HEK293 (cell line): ENCODE results near the gene DCST1.

Source experiments
- CTCF ChIA-PET: fragments of 350-600 bp; formaldehyde crosslinking; extraction: SDS; loops from one replicate; lab custom pipeline; 2021; ENCODE audit warnings: antibody characterized with exemption; lab: Yijun Ruan, JAX
- POLR2A ChIA-PET: fragments of 300-600 bp; formaldehyde crosslinking; extraction: SDS; loops from one replicate; lab custom pipeline; 2020; ENCODE audit warnings: antibody characterized with exemption, inconsistent platforms; lab: Yijun Ruan, JAX
- H3K27ac ChIP-seq: fragments of 200-500 bp; sonication (Bioruptor generic); 2 replicates; pipeline ENCODE4 v1.5.1; 2014; ENCODE audit warnings: low read depth, low read length, control low read depth, inconsistent platforms; ENCODE audit errors: extremely low read depth
- H3K36me3 ChIP-seq, 2 experiments: fragments of 200-500 bp in 1 of 2; sonication (Bioruptor generic) in 1 of 2; 1 replicate in 1 of 2; 2 replicates in 1 of 2; pipeline ENCODE4 v1.5.1; 2014 to 2017; ENCODE audit warnings: inconsistent platforms in 2 of 2, low read length in 2 of 2; ENCODE audit not compliant: control insufficient read depth in 2 of 2, insufficient read depth in 1 of 2
- H3K4me1 ChIP-seq: fragments of 200-500 bp; sonication (Bioruptor generic); 2 replicates; pipeline ENCODE4 v1.5.1; 2014; ENCODE audit warnings: mild to moderate bottlenecking, low read length, inconsistent platforms; ENCODE audit not compliant: control insufficient read depth, insufficient read depth
- H3K4me3 ChIP-seq: 2 replicates; pipeline ENCODE4 v1.5.1; 2011; ENCODE audit warnings: low read depth, mild to moderate bottlenecking, control low read depth, low read length, moderate library complexity
- H3K9me3 ChIP-seq: fragments of 200-500 bp; sonication (Bioruptor generic); 2 replicates; pipeline ENCODE4 v1.5.1; 2014; ENCODE audit warnings: low read depth, low read length, inconsistent platforms; ENCODE audit not compliant: control insufficient read depth, insufficient read depth
- EGR2 ChIP-seq: fragments of 450-650 bp; formaldehyde crosslinking; IDR thresholded peaks from 2 replicates; pipeline ENCODE4 v1.5.1; 2016; ENCODE audit warnings: low read depth, missing biosample characterization, missing genetic modification characterization
- GLIS2 ChIP-seq: fragments of 450-650 bp; formaldehyde crosslinking; IDR thresholded peaks from 2 replicates; pipeline ENCODE4 v1.5.1; 2016; ENCODE audit warnings: missing biosample characterization, missing genetic modification characterization
- INSM2 ChIP-seq: fragments of 450-650 bp; formaldehyde crosslinking; IDR thresholded peaks from 2 replicates; pipeline ENCODE4 v1.5.1; 2016; ENCODE audit warnings: missing biosample characterization, missing genetic modification characterization
- KLF1 ChIP-seq: fragments of 450-650 bp; formaldehyde crosslinking; IDR thresholded peaks from 2 replicates; pipeline ENCODE4 v1.5.1; 2016; ENCODE audit warnings: missing biosample characterization, missing genetic modification characterization
- KLF16 ChIP-seq: fragments of 450-650 bp; formaldehyde crosslinking; IDR thresholded peaks from 2 replicates; pipeline ENCODE4 v1.5.1; 2017; ENCODE audit warnings: missing biosample characterization, missing genetic modification characterization
- KLF8 ChIP-seq: fragments of 450-650 bp; formaldehyde crosslinking; IDR thresholded peaks from 2 replicates; pipeline ENCODE4 v1.5.1; 2016; ENCODE audit warnings: missing biosample characterization, missing genetic modification characterization
- SCRT1 ChIP-seq: fragments of 450-650 bp; formaldehyde crosslinking; IDR thresholded peaks from 2 replicates; pipeline ENCODE4 v1.5.1; 2016; ENCODE audit warnings: missing biosample characterization, missing genetic modification characterization, borderline replicate concordance
- SP2 ChIP-seq: fragments of 450-650 bp; formaldehyde crosslinking; IDR thresholded peaks from 2 replicates; pipeline ENCODE4 v1.5.1; 2016; ENCODE audit warnings: missing biosample characterization, missing genetic modification characterization
- SP3 ChIP-seq: fragments of 450-650 bp; formaldehyde crosslinking; IDR thresholded peaks from 2 replicates; pipeline ENCODE4 v1.5.1; 2016; ENCODE audit warnings: missing biosample characterization, missing genetic modification characterization
- YY2 ChIP-seq: fragments of 450-650 bp; formaldehyde crosslinking; IDR thresholded peaks from 2 replicates; pipeline ENCODE4 v1.5.1; 2016; ENCODE audit warnings: missing biosample characterization, missing genetic modification characterization
- ZBTB26 ChIP-seq: fragments of 450-650 bp; formaldehyde crosslinking; optimal IDR thresholded peaks from 2 replicates; pipeline ENCODE3; 2016; ENCODE audit warnings: missing biosample characterization, mild to moderate bottlenecking, missing genetic modification characterization
- ZBTB48 ChIP-seq: fragments of 450-650 bp; formaldehyde crosslinking; IDR thresholded peaks from 2 replicates; pipeline ENCODE4 v1.5.1; 2016; ENCODE audit warnings: missing biosample characterization, missing genetic modification characterization
- ZBTB8A ChIP-seq: fragments of 450-650 bp; formaldehyde crosslinking; IDR thresholded peaks from 2 replicates; pipeline ENCODE4 v1.5.1; 2016; ENCODE audit warnings: missing biosample characterization, missing genetic modification characterization
- ZFHX2 ChIP-seq: fragments of 450-650 bp; formaldehyde crosslinking; conservative IDR thresholded peaks from 2 replicates; pipeline ENCODE4 v1.5.1; 2016; ENCODE audit warnings: missing biosample characterization, missing genetic modification characterization
- ZNF112 ChIP-seq: fragments of 450-650 bp; formaldehyde crosslinking; IDR thresholded peaks from 2 replicates; pipeline ENCODE4 v1.5.0; 2017; ENCODE audit warnings: missing biosample characterization, missing genetic modification characterization
- ZNF155 ChIP-seq: fragments of 450-650 bp; formaldehyde crosslinking; IDR thresholded peaks from 2 replicates; pipeline ENCODE4 v1.5.1; 2016; ENCODE audit warnings: missing biosample characterization, missing genetic modification characterization
- ZNF184 ChIP-seq: fragments of 450-650 bp; IDR thresholded peaks from 2 replicates; pipeline ENCODE4 v1.5.1; 2018; ENCODE audit warnings: missing biosample characterization, mild to moderate bottlenecking, missing genetic modification characterization
- ZNF223 ChIP-seq: fragments of 450-650 bp; formaldehyde crosslinking; IDR thresholded peaks from 2 replicates; pipeline ENCODE4 v1.5.1; 2016; ENCODE audit warnings: missing biosample characterization, missing genetic modification characterization
- ZNF24 ChIP-seq: fragments of 450-650 bp; formaldehyde crosslinking; IDR thresholded peaks from 2 replicates; pipeline ENCODE4 v1.5.1; 2016; ENCODE audit warnings: missing biosample characterization, missing genetic modification characterization
- ZNF335 ChIP-seq: fragments of 450-650 bp; formaldehyde crosslinking; conservative IDR thresholded peaks from 2 replicates; pipeline ENCODE4 v1.5.1; 2016; ENCODE audit warnings: missing biosample characterization, missing genetic modification characterization
- ZNF394 ChIP-seq: fragments of 450-650 bp; formaldehyde crosslinking; IDR thresholded peaks from 2 replicates; pipeline ENCODE4 v1.5.1; 2016; ENCODE audit warnings: missing biosample characterization, missing genetic modification characterization, mild to moderate bottlenecking, moderate library complexity, borderline replicate concordance
- ZNF423 ChIP-seq: fragments of 450-650 bp; formaldehyde crosslinking; IDR thresholded peaks from 2 replicates; pipeline ENCODE4 v1.5.1; 2016; ENCODE audit warnings: missing biosample characterization, missing genetic modification characterization
- ZNF488 ChIP-seq: fragments of 450-650 bp; formaldehyde crosslinking; IDR thresholded peaks from 2 replicates; pipeline ENCODE4 v1.5.1; 2016; ENCODE audit warnings: missing biosample characterization, missing genetic modification characterization
- ZNF548 ChIP-seq: fragments of 450-650 bp; formaldehyde crosslinking; IDR thresholded peaks from 2 replicates; pipeline ENCODE4 v1.5.1; 2016; ENCODE audit warnings: missing biosample characterization, missing genetic modification characterization
- ZNF560 ChIP-seq: fragments of 450-650 bp; formaldehyde crosslinking; IDR thresholded peaks from 2 replicates; pipeline ENCODE4 v1.5.1; 2017; ENCODE audit warnings: missing biosample characterization, missing genetic modification characterization, borderline replicate concordance
- ZNF596 ChIP-seq: fragments of 450-650 bp; IDR thresholded peaks from 2 replicates; pipeline ENCODE4 v1.5.0; 2018; ENCODE audit warnings: missing biosample characterization, mild to moderate bottlenecking, missing genetic modification characterization, moderate library complexity
- ZNF600 ChIP-seq: fragments of 450-650 bp; formaldehyde crosslinking; IDR thresholded peaks from 2 replicates; pipeline ENCODE4 v1.5.1; 2016; ENCODE audit warnings: missing biosample characterization, missing genetic modification characterization
- ZNF747 ChIP-seq: fragments of 450-650 bp; formaldehyde crosslinking; IDR thresholded peaks from 2 replicates; pipeline ENCODE4 v1.5.1; 2016; ENCODE audit warnings: missing biosample characterization, missing genetic modification characterization
- ZNF777 ChIP-seq: fragments of 450-650 bp; formaldehyde crosslinking; IDR thresholded peaks from 2 replicates; pipeline ENCODE4 v1.5.1; 2017; ENCODE audit warnings: missing biosample characterization, missing genetic modification characterization, borderline replicate concordance
- TF ChIP-seq, protein P1 (sequence below): fragments of 450-650 bp; formaldehyde crosslinking; IDR thresholded peaks from 2 replicates; pipeline ENCODE4 v1.5.1; 2016; ENCODE audit warnings: missing biosample characterization, missing genetic modification characterization
- TF ChIP-seq, protein P2 (sequence below): fragments of 450-650 bp; IDR thresholded peaks from 2 replicates; pipeline ENCODE4 v1.5.1; 2018; ENCODE audit warnings: missing biosample characterization, mild to moderate bottlenecking, missing genetic modification characterization

DCST1 gene

GRCh38 chr1:155085504-155086127, 52.0 kb downstream of the DCST1 start:
- no peaks in the 10 kb centered on the region for H3K9me3 ChIP-seq
- H3K4me1 ChIP-seq: peaks cover 10% of the 10 kb centered on the region
- H3K4me3 ChIP-seq: peak overlapping the region; percentile 78
- ChIA-PET POLR2A (interaction anchor here (0.6 to 1.6 kb wide), 8 partner anchors 22 to 87 kb away, joined by 3 to 9 read pairs (median 4); partner anchors contain the start of genes ADAM15, DPM3, EFNA1 and EFNA4), CTCF (interaction anchor here (0.5 to 4.5 kb wide), 58 partner anchors 8 to 543 kb away, joined by 3 to 117 read pairs (median 4); partner anchors contain the start of genes ADAM15, EFNA4, KRTCAP2 and PBXIP1)
- H3K36me3 ChIP-seq: no peaks in the 10 kb centered on the region
- peak overlapping the region; percentile 61; the same call in 1 of the 2 replicates for H3K27ac ChIP-seq
- TF ChIP-seq ZBTB8A (tag by site-specific recombination) (no peak), ZNF394 (tag by site-specific recombination) (no peak), ZNF112 (tag by site-specific recombination) (no peak), ZFHX2 (tag by site-specific recombination) (peak; percentile 68), ZBTB48 (tag by site-specific recombination) (peak; percentile 86), GLIS2 (peak; percentile 76), KLF16 (tag by site-specific recombination) (0 out of 2 replicates have a peak, but pooled peaks have one; percentile 12), KLF8 (tag by site-specific recombination) (peak; percentile 71), SP2 (tag by site-specific recombination) (peak; percentile 60), ZNF488 (tag by site-specific recombination) (no peak), ZNF596 (tag by site-specific recombination) (0 out of 2 replicates have a peak, but pooled peaks have one; percentile 9), ZBTB26 (tag by site-specific recombination) (peak; percentile 1), ZNF747 (no peak), SCRT1 (tag by site-specific recombination) (no peak), ZNF24 (tag by site-specific recombination) (0 out of 2 replicates have a peak, but pooled peaks have one; percentile 20), SP3 (tag by site-specific recombination) (peak; percentile 12), YY2 (tag by site-specific recombination) (no peak), EGR2 (tag by site-specific recombination) (peak; percentile 59), ZNF423 (tag by site-specific recombination) (no peak), ZNF223 (tag by site-specific recombination) (peak; percentile 94), ZNF777 (tag by site-specific recombination) (peak; percentile 88), ZNF548 (tag by site-specific recombination) (no peak), ZNF600 (tag by site-specific recombination) (no peak), KLF1 (peak; percentile 37; the same call in 1 of the 2 replicates), ZNF155 (tag by site-specific recombination) (no peak), ZNF184 (tag by site-specific recombination) (no peak), INSM2 (tag by site-specific recombination) (0 out of 2 replicates have a peak, but pooled peaks have one; percentile 16), ZNF335 (tag by site-specific recombination) (peak; percentile 96), ZNF560 (no peak)
- TF ChIP-seq, protein P1, sequence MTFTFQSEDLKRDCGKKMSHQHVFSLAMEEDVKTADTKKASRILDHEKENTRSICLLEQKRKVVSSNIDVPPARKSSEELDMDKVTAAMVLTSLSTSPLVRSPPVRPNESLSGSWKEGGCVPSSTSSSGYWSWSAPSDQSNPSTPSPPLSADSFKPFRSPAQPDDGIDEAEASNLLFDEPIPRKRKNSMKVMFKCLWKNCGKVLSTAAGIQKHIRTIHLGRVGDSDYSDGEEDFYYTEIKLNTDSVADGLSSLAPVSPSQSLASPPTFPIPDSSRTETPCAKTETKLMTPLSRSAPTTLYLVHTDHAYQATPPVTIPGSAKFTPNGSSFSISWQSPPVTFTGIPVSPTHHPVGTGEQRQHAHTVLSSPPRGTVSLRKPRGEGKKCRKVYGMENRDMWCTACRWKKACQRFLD: no peak
- TF ChIP-seq, protein P2, sequence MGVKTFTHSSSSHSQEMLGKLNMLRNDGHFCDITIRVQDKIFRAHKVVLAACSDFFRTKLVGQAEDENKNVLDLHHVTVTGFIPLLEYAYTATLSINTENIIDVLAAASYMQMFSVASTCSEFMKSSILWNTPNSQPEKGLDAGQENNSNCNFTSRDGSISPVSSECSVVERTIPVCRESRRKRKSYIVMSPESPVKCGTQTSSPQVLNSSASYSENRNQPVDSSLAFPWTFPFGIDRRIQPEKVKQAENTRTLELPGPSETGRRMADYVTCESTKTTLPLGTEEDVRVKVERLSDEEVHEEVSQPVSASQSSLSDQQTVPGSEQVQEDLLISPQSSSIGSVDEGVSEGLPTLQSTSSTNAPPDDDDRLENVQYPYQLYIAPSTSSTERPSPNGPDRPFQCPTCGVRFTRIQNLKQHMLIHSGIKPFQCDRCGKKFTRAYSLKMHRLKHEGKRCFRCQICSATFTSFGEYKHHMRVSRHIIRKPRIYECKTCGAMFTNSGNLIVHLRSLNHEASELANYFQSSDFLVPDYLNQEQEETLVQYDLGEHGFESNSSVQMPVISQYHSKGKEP (tag by site-specific recombination): no peak
